Embryonic facial prominence (tissue), 1 donor: Measurements from ENCODE around the gene CCDC102A.
"Not testable (repeated sequence)": the region's sequence is repeated elsewhere in the genome, so short reads cannot be mapped to it uniquely, and the experiment has no call there.

Source experiments
- DNase-seq: peaks from one replicate; pipeline ENCODE4 v3.0.0-alpha.2; 2016; ENCODE audit errors: extremely low spot score

Gene CCDC102A

DNA sequence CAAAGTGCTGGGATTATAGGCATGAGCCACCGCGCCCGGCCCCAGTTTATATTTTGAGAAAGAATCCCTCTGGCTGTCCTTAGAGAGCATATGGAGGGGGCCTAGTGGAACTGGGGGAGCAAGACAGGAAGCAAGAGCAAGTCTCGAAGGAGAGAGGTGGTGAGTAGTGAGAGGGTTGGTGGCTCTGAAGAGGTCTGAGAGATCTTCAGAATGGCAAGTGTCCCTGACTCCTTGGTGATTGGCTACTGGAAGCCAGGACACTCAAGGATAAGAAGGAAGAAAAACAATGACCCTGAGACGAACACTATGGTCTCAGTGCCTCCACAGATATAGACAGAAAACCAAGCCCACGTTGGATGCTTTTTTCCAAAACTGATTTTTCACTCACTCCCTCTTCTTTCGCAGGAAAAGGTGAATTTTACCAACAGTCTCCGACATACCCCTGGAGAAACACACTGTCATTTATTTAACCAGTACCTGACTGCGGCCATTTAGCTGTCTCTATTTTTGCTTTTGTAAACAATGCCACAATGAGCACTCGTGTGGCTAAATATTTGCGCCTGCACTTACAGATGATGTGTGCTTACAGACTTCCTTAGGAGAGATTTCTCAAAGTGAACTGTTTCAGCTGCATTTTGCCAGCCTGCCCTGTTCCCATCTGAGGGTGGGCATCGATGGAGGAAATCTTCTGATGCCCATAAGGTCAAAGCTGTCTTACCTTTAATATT, 34.2 kb downstream of the CCDC102A start:
- no peak for DNase-seq

DNA sequence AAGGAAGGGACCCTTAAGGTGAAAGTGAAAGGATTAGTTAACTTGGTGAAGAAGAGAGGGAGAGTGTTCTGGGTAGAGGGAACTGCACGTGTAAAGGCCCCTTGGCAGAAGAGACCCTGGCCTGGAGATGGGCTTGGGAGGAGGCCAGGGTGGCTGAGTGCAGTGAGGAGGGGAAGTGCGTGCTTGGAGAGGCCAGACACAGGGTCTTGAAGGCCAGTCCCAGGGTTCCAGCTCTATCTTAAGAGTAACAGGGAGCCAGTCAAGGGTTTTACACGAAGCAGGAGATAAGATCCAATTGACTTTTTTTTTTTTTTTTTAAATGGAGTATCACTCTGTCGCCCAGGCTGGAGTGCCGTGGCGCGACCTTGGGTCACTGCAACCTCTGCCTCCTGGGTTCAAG, 34.9 kb downstream of the CCDC102A start:
- DNase-seq: no peak

DNA sequence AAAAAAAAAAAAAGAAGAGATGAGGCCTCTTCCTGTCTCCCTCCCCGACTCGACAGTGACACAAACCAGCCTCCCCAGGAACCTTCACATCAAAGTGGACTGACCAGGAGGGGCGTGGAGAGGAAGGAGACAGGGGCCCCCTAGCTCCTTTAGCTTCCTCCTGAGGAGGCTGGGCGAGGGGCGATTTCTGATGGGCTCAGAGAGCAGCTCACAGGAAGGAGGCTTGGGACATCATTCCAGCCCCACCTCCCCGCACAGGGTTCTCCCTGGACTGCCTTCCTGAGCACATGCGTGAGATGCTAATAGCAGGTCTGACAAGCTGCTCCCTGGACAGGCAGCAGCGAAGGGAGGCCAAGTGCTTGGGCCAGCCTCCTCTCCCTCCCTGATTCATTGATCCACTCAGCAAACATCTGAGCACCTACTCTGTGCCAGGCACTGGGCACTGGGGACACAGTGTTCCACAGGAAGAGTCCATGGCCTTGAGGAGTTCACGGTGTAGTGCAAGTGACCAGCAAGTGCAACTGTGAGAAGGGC, 35.7 kb downstream of the CCDC102A start:
- DNase-seq: no peak

DNA sequence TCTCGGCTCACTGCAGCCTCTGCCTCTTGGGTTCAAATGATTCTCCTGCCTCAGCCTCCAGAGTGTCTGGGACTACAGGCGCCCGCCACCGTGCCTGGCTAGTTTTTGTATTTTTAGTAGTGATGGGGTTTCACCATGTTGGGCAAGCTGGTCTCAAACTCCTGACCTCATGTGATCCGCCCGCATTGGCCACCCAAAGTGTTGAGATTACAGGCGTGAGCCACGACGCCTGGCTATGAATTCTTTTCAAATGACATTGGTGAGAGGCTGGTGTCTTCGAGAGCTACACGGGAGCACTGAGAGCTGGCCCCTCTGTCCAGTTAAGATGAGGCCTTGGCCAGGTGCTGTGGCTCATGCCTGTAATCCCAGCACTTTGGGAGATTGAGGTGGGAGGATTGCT, 36.4 kb downstream of the CCDC102A start:
- not testable (repeated sequence) for DNase-seq

DNA sequence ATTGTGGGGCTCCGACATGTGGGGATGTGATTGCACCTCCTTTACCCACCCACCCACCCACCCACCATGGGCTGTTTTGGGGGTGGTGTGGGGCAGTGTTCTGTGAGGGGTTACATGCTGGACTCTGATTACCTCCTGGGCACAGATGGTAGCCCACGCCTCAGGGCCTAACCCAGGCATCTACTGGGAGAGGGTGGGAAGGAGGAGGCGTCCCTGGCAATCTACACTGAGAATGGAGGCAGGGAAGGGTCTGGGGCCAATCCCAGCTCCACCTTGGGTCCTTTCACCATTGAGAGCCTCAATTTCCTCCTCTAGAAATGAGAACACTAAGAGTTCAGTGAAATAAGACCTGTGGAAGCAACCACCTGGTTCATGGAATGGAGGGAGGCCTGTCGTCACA, 38.3 kb downstream of the CCDC102A start:
- no peak for DNase-seq

DNA sequence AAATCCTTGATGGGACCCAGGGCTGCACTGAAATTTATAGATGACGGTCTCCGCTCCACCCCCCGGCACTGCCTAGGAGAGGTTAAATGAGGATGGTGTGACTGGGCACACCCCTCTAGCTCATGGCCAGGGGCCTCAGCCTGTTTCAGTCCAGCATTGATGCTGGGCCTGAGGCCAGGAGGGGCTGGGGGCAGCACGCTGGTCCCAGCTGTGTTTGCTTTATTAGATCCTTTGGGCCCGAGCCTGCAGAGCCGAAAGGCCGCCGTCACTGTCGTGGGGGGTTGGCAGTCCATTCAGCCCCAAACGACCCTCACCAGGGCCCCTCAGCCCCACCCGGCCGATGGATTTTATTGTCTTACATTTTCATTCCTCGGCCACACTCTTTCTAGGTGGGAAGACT, 39.2 kb downstream of the CCDC102A start:
- DNase-seq: no peak

DNA sequence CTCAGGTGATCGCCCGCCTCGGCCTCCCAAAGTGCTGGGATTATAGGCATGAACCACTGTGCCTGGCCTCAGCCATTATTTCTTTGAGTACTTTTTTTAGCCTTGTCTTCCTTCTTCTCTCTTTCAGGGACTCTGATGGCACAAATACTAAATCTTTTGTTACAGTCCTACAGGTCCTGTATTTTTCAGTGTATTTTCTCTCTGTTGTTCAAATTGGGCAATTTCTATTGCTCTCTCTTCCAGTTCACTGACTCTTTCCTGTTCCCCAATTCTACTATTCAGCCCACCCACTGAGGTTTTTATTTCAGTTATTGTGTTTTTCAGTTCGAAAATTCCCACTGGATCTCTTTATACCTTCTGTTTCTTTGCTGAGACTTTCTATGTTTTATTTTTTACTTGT, 42.6 kb downstream of the CCDC102A start:
- DNase-seq: no peak

DNA sequence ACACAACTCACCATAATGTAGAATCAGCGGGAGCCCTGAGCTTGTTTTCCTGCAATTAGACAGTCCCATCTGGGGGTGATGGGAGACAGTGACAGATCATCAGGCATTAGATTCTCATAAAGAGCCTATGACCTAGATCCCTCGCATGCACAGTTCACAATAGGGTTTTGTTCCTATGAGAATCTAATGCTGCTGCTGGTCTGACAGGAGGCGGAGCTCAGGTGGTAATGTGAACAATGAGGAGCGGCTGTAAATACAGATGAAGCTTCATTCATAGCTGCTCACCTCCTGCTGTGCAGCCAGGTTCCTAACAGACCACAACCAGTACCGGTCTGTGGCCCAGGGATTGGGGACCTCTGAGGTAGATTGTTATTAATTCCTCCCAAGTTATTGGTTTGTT, 47.1 kb downstream of the CCDC102A start:
- no peak for DNase-seq

DNA sequence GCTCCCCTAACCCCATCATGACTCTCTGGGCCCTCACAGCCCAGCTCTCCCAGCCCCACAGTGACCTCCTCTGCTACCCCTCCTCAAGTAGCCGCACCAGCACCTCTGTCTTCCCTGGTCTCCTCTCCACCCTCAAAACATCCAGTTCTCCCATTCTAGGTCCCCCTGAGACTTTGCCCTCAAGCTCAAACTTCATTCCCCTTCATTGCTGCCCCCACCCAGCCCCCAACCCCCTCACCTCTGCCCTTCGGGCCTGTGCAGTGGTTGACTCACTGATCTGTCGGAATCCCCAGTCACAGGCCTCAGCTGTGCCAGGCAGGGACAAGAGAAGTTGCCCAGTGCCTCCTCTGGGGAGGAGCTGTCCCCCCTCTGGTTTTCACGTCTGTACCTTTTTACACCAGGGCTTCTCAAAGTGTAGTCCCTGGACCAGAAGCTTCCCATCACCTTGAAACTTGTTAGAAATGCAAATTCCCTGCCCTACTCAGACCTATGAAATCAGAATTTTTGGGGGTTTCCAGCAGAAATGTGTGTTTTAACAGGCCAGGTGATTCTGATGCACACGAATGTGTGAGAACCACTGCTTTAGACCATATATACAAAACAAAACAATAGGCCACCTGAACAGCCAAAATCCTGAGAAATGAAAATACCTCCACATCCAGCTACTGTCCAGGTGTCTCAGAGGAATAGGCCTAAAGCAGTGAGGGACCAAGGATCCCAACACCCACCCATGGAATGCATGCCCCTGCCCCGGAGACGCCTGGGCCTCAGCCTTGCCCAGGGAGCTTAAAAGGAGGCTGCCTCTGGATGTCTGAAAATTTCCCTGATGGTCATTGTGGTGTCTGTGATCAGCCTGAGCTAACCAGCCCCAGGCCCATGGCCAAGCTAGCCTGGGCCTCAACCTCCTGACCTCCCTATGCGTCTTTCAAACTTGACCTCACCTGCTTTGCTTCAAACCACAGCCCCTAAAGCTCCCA, 49.2 kb downstream of the CCDC102A start:
- no peak for DNase-seq

DNA sequence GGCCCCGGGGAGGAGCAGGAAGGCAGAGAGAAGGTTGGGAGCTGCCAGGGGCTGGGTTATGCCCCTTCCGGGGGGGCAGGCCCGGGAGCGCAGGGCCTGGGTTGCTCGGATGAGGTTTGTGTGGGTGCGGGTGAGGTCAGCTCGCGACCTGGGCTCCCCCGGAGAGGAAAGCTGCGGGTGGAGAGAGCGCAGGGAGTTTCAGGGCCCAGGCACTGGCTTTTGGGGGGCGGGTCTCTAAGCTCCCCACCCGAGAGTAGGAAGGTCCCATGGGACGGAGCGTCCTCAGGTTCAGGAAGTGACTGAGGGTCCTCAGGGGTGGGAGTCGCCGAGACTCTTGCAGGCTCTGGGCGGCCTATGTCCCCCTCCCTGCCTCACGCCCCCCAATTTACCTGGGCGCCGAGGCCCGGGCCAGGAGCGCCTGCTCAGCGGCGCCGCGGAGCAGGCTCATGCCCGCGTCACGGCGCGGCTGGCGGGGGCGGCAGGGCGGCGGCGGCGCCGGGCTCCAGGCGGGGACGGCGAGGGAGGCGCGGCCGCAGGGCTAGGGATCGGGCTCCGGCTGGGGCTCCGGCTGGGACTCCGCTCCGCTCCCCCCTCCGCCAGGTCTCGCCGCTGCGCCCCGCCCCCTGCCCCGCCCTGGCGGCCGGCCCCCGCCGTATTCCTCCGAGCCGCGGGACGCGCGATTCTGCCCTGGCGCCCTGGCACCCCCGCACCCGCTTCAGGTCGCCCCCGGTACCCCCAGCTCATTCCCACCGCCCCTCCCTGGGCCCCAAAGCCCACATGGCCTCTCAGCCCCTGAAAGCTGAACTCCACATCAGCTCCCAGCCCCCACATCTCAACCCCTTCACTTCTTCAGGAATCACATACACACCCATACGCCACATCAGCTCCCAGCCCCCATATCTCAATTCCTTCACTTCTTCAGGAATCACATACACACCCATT, 50.2 kb downstream of the CCDC102A start, which contains the start of gene DOK4:
Gene DOK4 (minus strand): TSS at position 578 of the 942 bp plus-strand sequence. CDS start 6,986 bp downstream, outside the sequence.
- DNase-seq: peak; percentile 46

DNA sequence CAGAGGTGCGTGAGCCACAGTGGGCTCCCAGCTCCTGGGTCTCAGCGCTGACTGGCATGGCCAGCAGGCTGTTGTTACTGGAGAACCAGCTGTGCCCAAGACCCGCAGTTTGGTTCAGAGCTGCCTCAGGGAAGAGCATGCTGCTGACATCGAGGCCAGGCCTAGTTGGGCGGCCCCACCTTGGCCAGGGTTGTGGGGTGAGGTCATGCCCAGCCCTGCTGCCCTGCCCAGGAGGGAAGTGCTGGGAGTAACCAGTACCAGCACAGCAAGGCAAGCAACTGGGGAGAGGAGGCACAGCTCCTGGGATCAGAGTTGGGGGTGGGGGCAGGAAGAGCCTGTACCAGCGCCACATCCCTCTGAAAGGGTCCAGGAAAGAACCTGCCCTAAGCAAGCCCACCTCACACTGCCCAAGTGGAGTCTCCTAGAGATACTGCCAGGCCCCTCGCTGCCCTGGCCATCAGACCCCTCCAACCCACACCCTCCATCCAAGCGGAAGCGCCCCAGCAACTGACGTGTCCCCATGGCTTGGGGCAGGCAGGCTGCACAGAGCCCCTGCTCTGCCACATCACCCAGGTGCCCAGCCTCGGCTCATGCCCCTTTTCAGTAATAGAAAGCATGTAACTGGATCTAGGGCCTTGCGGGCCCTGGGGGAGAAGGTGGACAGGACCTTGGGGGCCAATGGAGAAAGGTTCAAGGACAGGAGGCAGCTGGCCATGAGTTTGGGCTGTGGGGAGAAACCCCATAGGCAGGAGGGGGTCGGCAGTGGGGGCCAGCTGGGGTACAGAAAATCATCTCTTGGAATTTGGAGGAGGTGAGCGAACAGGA, 51.1 kb downstream of the CCDC102A start:
- no peak for DNase-seq

DNA sequence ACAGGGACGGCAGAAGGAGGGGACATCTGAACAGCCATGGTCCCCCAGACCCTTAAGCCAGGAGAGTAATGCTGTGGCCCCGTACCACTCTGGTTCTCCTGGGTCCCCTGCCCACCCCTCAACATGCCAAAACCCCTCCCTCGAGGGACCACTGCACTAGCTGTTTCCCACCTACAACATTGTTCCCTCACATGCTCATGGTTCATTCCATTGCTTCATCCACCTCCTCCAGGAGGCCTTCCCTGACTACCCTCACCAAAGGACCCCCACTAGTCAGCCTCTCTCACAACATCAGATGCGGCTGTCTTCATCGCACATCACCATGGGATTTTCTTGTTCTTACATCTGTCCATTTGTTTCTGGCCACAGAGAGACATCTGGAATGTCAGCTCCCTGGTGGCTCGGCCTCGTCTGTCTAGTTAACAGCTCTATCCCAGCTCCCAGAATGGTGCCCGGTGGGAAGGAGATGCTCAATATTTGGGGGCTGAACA, 51.8 kb downstream of the CCDC102A start:
- no peak for DNase-seq

DNA sequence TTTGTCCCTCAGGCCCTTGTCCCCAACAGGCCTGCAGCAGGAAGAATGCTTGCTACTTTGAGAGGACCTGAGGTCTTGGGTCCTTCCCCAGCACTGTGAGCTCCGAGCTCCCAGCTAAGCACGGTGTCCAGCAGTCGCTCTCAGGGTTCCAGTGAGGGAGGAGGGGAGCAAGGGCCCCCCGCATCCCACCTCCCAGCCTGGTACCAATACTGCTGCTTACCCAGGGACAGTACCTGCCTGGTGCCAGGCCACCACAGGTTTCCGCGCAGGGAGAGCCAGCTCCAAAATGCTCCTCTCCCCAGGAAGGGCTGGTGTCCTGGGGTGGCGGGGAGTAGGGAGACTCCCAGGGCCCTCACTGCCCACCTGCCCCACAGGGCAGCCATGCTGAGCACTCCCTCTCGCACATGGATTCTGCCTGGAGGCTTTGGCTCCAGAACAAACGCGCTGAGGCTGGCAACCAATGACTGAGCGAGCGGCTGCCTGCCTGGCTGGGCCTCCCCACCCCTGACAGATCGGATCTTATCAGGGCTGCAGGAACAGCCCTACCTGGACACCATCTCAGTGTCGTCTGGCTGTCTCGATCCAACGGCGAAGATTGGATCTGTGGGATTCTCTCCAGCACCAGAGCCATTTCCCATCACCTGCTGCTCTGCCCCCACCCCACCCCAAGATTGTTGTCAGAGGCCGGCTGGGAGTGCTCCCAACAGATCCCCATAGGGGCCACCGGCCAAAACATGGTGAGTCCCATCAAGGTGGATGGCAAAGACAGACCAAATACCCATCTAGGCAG, 52.5 kb downstream of the CCDC102A start:
- no peak for DNase-seq

DNA sequence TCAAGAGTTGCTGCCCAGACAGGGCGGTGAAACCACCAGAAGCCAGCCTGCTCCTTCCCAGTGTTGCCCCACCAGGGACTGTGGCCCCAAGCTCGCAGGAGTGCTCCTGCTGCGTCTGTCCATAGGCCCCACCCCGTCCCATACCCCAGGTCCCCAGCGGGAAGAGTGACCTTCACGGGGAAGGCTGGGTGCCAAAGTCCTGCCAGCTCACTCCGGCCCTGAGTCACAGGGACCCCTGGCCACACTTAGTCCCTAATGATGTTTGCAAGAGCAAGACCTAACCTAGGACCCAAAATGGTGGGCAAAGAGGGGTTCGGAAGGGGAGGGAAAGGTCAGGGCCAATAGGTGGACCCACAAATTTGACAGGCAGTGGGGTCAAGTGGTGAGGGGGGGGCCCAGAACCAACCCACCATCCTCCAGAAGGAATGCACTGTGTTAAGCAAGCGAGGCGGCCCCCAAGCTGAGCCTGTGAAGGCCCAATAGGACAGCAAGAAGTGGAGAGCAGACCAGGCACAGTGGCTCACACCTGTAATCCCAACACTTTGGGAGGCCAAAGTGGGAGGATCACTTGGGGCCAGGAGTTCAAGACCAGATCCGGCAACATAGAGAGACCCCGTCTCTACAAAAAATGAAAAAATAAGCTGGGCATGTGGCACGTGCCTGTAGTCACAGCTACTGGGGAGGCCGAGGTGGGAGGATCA, 53.4 kb downstream of the CCDC102A start:
- no peak for DNase-seq

DNA sequence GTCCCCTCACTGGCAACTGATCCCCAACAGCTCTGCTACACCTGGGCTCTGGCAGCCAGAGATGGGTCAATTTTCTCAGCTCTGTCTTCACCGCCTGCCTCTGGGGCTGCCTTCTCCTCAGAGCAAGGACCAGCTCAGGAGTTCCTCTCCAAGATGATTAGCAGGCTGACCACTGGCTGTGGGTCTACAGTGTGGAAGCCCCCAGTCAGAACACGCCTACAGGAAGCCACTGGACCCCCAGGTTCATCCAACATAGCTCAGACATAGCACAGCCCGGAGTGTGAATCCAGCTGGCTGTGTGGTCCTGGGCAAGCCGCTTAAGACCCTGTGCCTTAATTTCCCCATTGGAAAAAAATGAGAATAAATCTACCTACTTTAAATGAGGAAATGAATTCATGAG, 55.0 kb downstream of the CCDC102A start:
- no peak for DNase-seq

DNA sequence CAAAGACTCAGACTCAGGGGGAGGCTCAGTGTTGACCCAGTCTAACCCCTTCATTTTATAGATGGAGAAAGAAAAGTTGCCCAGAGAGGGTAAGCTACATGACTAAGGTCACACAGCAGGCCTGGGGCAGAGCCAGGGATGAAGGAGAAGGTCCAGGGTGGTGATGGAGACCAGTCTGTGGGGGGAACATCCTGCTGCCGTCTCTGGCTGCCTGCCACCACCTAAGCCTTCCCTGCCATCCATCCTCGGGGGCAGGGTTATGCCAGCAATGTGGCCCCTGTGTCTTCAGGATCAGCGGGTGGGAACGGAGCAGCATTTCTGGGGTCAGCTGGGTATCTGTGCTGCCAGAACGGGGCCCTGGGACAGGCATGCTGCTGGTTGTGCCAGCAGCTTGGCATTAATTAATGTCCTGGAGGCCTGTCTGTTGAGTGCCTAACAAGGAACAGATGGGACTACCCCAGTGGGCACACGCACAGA, 55.6 kb downstream of the CCDC102A start:
- DNase-seq: no peak

DNA sequence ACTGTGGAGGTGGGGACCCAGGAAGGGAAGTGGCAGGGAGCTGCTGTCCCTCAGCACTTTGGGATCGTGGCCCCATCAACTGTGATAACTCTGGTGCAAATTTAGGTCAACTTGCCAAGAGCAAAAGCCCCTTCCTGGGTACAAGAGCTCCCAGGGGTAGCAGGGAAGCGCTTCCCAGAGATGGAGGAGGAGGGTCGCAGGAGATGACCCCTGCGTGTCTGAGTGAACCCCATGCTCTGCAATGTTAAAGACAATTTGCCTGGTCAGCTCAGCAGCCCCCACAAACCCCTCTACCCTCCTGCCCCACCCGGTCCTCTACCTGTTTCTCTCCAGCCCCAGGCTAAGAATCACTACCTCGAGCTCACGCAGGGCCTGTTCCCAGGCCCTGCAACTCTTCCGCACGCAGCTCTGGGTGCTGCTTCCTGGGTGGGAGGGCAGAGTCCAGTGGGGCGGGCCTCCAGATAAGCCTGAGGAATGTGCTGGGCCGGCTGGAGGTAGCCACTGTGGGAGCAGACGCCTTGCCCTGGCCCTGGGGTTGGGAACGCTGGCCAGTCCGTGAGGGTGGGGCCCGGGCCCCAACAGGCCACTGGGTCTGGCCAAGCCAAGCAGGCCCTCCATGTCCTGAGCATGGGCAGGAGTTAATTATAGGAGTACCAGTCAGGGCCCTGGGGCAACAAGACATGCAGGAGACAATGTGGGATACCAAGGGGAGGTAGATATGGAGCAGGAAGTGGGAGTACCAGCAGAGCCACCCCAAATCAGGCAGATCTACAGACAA, 56.2 kb downstream of the CCDC102A start:
- no peak for DNase-seq
